Vagina (tissue), 2 donors: Measurements from ENCODE around the gene OR6N1.

ENCODE experiments used
- CTCF ChIP-seq, 3 experiments: fragments of 450-650 bp in 2 of 3; fragments of 200-600 bp in 1 of 3; sonication (generic) in 1 of 3; IDR thresholded peaks; one replicate each; pipeline ENCODE4 v1.5.1; 2017 to 2019; ENCODE audit warnings: antibody characterized with exemption in 3 of 3, mild to moderate bottlenecking in 2 of 3, moderate library complexity in 2 of 3
- POLR2A ChIP-seq, 2 donors: fragments of 450-650 bp; IDR thresholded peaks; one replicate each; pipeline ENCODE4 v1.6.1; 2017; ENCODE audit warnings: antibody characterized with exemption in 2 of 2, mild to moderate bottlenecking in 2 of 2, moderate library complexity in 2 of 2
- POLR2AphosphoS5 ChIP-seq, 2 donors: sonication (generic); formaldehyde crosslinking; IDR thresholded peaks; one replicate each; pipeline ENCODE4 v1.9.0; 2017; ENCODE audit warnings: antibody characterized with exemption in 2 of 2, mild to moderate bottlenecking in 2 of 2, low read depth in 1 of 2; ENCODE audit not compliant: insufficient read depth in 1 of 2

GRCh38 chr1:158809256-158809655 lies 37.3 kb upstream of the OR6N1 start:
- TF ChIP-seq CTCF (IDR thresholded peaks at IDR 0.05): no peak
- TF ChIP-seq POLR2AphosphoS5 (IDR thresholded peaks at IDR 0.05; ENCODE audit: insufficient read depth in 1 of 2, low read depth in 1 of 2): no peak
- TF ChIP-seq POLR2A (IDR thresholded peaks at IDR 0.05): no peak
